ENCODE measurements around the gene CDH23. TPM values are rescaled to one million over a fixed set of nuclear protein-coding genes. Genes with fewer than 3 reads are reported as not detected.

CDH23 gene
- total and polyA plus RNA-seq, 9 of the 15 experiments (the other 6 are each of a cell fraction or from before 2014, with no cell fraction given) = 0.18 to 1.2 (median 0.47) TPM

DNA sequence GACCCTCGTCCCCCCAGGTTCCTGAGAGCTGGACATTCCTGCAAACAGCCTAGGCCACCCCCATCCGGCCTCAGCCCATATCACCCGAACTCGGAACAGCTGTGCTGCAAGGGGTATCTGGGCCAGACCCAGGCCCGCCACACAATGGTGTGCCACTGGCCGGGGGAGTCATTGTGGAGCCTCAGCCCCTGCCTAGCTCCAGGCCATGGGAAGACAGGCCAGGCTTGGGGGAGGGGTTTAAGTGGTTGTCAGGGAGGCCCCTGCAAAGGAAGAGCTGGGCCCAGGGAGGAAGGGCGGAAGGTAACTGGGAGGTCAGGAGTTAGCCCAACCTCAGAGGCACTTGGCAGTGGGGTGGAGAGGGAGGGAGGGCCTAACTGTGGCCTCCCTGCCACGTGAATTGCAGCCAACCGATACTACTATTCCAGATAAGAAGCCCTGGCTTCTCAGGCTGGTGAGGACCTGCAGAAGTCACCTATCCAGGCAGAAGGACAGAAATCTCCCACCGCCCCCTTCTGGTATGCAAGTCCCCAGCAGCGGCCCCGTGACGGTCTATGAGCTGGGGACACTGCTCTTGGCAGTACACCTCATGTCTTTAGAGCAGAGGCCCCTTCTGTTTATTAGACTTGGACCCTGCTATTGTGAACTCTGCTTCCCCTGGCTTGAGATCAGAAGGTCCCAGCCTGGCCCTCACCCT lies 349.8 kb downstream of the CDH23 start (continued):
- TF ChIP-seq, protein P1, sequence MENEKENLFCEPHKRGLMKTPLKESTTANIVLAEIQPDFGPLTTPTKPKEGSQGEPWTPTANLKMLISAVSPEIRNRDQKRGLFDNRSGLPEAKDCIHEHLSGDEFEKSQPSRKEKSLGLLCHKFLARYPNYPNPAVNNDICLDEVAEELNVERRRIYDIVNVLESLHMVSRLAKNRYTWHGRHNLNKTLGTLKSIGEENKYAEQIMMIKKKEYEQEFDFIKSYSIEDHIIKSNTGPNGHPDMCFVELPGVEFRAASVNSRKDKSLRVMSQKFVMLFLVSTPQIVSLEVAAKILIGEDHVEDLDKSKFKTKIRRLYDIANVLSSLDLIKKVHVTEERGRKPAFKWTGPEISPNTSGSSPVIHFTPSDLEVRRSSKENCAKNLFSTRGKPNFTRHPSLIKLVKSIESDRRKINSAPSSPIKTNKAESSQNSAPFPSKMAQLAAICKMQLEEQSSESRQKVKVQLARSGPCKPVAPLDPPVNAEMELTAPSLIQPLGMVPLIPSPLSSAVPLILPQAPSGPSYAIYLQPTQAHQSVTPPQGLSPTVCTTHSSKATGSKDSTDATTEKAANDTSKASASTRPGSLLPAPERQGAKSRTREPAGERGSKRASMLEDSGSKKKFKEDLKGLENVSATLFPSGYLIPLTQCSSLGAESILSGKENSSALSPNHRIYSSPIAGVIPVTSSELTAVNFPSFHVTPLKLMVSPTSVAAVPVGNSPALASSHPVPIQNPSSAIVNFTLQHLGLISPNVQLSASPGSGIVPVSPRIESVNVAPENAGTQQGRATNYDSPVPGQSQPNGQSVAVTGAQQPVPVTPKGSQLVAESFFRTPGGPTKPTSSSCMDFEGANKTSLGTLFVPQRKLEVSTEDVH (IDR thresholded peaks at IDR 0.05; ENCODE audit: low read depth, partially characterized antibody) = no peak
- TF ChIP-seq, protein P2, sequence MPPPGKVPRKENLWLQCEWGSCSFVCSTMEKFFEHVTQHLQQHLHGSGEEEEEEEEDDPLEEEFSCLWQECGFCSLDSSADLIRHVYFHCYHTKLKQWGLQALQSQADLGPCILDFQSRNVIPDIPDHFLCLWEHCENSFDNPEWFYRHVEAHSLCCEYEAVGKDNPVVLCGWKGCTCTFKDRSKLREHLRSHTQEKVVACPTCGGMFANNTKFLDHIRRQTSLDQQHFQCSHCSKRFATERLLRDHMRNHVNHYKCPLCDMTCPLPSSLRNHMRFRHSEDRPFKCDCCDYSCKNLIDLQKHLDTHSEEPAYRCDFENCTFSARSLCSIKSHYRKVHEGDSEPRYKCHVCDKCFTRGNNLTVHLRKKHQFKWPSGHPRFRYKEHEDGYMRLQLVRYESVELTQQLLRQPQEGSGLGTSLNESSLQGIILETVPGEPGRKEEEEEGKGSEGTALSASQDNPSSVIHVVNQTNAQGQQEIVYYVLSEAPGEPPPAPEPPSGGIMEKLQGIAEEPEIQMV (tag; conservative IDR thresholded peaks at IDR 0.05; ENCODE audit: low read depth) = no peak
- TF ChIP-seq RAD21 (CRISPR knock-in tag; conservative IDR thresholded peaks at IDR 0.05 in 1 of 2, IDR thresholded peaks at IDR 0.05 in 1 of 2) = peak; percentile 77 to 87
- TF ChIP-seq, protein P3, sequence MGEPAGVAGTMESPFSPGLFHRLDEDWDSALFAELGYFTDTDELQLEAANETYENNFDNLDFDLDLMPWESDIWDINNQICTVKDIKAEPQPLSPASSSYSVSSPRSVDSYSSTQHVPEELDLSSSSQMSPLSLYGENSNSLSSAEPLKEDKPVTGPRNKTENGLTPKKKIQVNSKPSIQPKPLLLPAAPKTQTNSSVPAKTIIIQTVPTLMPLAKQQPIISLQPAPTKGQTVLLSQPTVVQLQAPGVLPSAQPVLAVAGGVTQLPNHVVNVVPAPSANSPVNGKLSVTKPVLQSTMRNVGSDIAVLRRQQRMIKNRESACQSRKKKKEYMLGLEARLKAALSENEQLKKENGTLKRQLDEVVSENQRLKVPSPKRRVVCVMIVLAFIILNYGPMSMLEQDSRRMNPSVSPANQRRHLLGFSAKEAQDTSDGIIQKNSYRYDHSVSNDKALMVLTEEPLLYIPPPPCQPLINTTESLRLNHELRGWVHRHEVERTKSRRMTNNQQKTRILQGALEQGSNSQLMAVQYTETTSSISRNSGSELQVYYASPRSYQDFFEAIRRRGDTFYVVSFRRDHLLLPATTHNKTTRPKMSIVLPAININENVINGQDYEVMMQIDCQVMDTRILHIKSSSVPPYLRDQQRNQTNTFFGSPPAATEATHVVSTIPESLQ (CRISPR knock-in tag; IDR thresholded peaks at IDR 0.05) = no peak
- no peak for TF ChIP-seq IFI16 (CRISPR knock-in tag; IDR thresholded peaks at IDR 0.05)
- TF ChIP-seq, protein P4, sequence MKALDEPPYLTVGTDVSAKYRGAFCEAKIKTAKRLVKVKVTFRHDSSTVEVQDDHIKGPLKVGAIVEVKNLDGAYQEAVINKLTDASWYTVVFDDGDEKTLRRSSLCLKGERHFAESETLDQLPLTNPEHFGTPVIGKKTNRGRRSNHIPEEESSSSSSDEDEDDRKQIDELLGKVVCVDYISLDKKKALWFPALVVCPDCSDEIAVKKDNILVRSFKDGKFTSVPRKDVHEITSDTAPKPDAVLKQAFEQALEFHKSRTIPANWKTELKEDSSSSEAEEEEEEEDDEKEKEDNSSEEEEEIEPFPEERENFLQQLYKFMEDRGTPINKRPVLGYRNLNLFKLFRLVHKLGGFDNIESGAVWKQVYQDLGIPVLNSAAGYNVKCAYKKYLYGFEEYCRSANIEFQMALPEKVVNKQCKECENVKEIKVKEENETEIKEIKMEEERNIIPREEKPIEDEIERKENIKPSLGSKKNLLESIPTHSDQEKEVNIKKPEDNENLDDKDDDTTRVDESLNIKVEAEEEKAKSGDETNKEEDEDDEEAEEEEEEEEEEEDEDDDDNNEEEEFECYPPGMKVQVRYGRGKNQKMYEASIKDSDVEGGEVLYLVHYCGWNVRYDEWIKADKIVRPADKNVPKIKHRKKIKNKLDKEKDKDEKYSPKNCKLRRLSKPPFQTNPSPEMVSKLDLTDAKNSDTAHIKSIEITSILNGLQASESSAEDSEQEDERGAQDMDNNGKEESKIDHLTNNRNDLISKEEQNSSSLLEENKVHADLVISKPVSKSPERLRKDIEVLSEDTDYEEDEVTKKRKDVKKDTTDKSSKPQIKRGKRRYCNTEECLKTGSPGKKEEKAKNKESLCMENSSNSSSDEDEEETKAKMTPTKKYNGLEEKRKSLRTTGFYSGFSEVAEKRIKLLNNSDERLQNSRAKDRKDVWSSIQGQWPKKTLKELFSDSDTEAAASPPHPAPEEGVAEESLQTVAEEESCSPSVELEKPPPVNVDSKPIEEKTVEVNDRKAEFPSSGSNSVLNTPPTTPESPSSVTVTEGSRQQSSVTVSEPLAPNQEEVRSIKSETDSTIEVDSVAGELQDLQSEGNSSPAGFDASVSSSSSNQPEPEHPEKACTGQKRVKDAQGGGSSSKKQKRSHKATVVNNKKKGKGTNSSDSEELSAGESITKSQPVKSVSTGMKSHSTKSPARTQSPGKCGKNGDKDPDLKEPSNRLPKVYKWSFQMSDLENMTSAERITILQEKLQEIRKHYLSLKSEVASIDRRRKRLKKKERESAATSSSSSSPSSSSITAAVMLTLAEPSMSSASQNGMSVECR (CRISPR knock-in tag; IDR thresholded peaks at IDR 0.05) = no peak; the same call in 1 of the 2 replicates
- TF ChIP-seq MTA2 (IDR thresholded peaks at IDR 0.05; ENCODE audit: low read depth) = 0 out of 2 replicates have a peak, but pooled peaks have one; percentile 31
- peak; percentile 72 for TF ChIP-seq TEAD4 (IDR thresholded peaks at IDR 0.05; ENCODE audit: low read length)
- 0 out of 2 replicates have a peak, but pooled peaks have one; percentile 73 for TF ChIP-seq TEAD4 (CRISPR knock-in tag; IDR thresholded peaks at IDR 0.05; ENCODE audit: borderline replicate concordance)
- no peak for TF ChIP-seq ZNF274 (IDR thresholded peaks at IDR 0.05; ENCODE audit: borderline replicate concordance, low read depth, low read length)
- no peak for TF ChIP-seq HDAC6 (IDR thresholded peaks at IDR 0.05; ENCODE audit: low read depth, low read length)
- TF ChIP-seq XRCC3 (IDR thresholded peaks at IDR 0.05) = no peak
- TF ChIP-seq SNRNP70 (optimal IDR thresholded peaks at IDR 0.05; ENCODE audit: low read depth, low read length) = no peak
